Large intestine (tissue), 3 donors: ENCODE measurements around the gene CAMKK1. TPM values are rescaled to one million over a fixed set of nuclear protein-coding genes. Genes with fewer than 3 reads are reported as not detected.

Experiments used
- DNase-seq, 2 donors: peaks; one replicate each; pipeline versions ENCODE4 v3.0.0 to v3.0.0-alpha.2; 2013
- H3K27ac ChIP-seq: one replicate; pipeline ENCODE4 v1.5.1; 2013; ENCODE audit warnings: low read length
- H3K27me3 ChIP-seq: 2 replicates; pipeline ENCODE4 v1.6.1; 2013; ENCODE audit warnings: low read length; ENCODE audit not compliant: control insufficient read depth, insufficient read depth
- H3K36me3 ChIP-seq: 2 replicates; pipeline ENCODE4 v1.6.1; 2013; ENCODE audit warnings: low read length; ENCODE audit not compliant: control insufficient read depth, insufficient read depth
- H3K4me1 ChIP-seq: one replicate; pipeline ENCODE4 v1.6.1; 2013; ENCODE audit warnings: low read length; ENCODE audit not compliant: control insufficient read depth, insufficient read depth
- H3K4me3 ChIP-seq: one replicate; pipeline ENCODE4 v1.5.1; 2013; ENCODE audit warnings: low read length
- H3K9me3 ChIP-seq: one replicate; pipeline ENCODE4 v1.6.1; 2013; ENCODE audit warnings: mild to moderate bottlenecking, low read depth, low read length, moderate library complexity; ENCODE audit not compliant: control insufficient read depth
- WGBS: methylation state at CpG from one replicate; pipeline ENCODE4 v1.1.5; 2013; ENCODE audit warnings: low lambda C conversion rate; ENCODE audit not compliant: insufficient coverage; 5-methylcytosine and 5-hydroxymethylcytosine counted together
- polyA plus RNA-seq: library from polyadenylated mRNA; unstranded; fragments of 120-200 nt; gene quantifications from one replicate; pipeline ENCODE4 v1.2.1, GENCODE V29; 2013

CAMKK1 gene
- polyA plus RNA-seq, 1 donor: 15.4 TPM

GRCh38 chr17:3910420-3911270 is 17.8 kb upstream of the CAMKK1 start:
- Histone ChIP-seq H3K27me3 (no peaks in the 10 kb centered on the region), H3K4me1 (peaks cover 13% of the 10 kb centered on the region), H3K4me3 (no peak overlapping the region), H3K36me3 (peaks cover 3% of the 10 kb centered on the region), H3K27ac (no peak overlapping the region), H3K9me3 (no peaks in the 10 kb centered on the region)
- no peak for DNase-seq
- 93% methylated on average over 3 of the region's 11 CpGs for WGBS

GRCh38 chr17:3909257-3909656 is 16.4 kb upstream of the CAMKK1 start:
- Histone ChIP-seq H3K27me3 (no peaks in the 10 kb centered on the region), H3K4me3 (no peak overlapping the region), H3K36me3 (peaks cover 3% of the 10 kb centered on the region), H3K27ac (no peak overlapping the region), H3K4me1 (peaks cover 12% of the 10 kb centered on the region), H3K9me3 (no peaks in the 10 kb centered on the region)
- no peak for DNase-seq
- WGBS: no CpG with 5 or more reads among the region's 12 CpGs

- DNase-seq: no peak
- WGBS: no CpG with 5 or more reads among the region's 11 CpGs
- no peaks in the 10 kb centered on the region for H3K9me3 ChIP-seq
- peaks cover 4% of the 10 kb centered on the region for H3K4me1 ChIP-seq
- H3K4me3 ChIP-seq: no peak overlapping the region
- no peaks in the 10 kb centered on the region for H3K27me3 ChIP-seq
- no peak overlapping the region for H3K27ac ChIP-seq
- H3K36me3 ChIP-seq: peaks cover 7% of the 10 kb centered on the region
Measured at GRCh38 chr17:3907483-3908216, 14.8 kb upstream of the CAMKK1 start.

- Histone ChIP-seq H3K4me3 (no peak overlapping the region), H3K27ac (no peak overlapping the region), H3K4me1 (peaks cover 4% of the 10 kb centered on the region), H3K27me3 (no peaks in the 10 kb centered on the region), H3K9me3 (no peaks in the 10 kb centered on the region), H3K36me3 (peaks cover 7% of the 10 kb centered on the region)
- no peak for DNase-seq
- WGBS: no CpG with 5 or more reads among the region's 4 CpGs
Measured at GRCh38 chr17:3906881-3907280, 14.0 kb upstream of the CAMKK1 start.

- Histone ChIP-seq H3K9me3 (no peaks in the 10 kb centered on the region), H3K27ac (no peak overlapping the region), H3K4me3 (no peak overlapping the region), H3K27me3 (no peaks in the 10 kb centered on the region), H3K36me3 (peaks cover 4% of the 10 kb centered on the region), H3K4me1 (no peaks in the 10 kb centered on the region)
- WGBS: no CpG with 5 or more reads among the region's 11 CpGs
- DNase-seq: no peak
Measured at GRCh38 chr17:3905017-3905520, 12.2 kb upstream of the CAMKK1 start.

GRCh38 chr17:3904501-3904900 is 11.6 kb upstream of the CAMKK1 start:
- Histone ChIP-seq H3K27ac (no peak overlapping the region), H3K36me3 (peaks cover 4% of the 10 kb centered on the region), H3K4me3 (no peak overlapping the region), H3K27me3 (no peaks in the 10 kb centered on the region), H3K4me1 (no peaks in the 10 kb centered on the region), H3K9me3 (no peaks in the 10 kb centered on the region)
- no CpG with 5 or more reads among the region's 15 CpGs for WGBS
- DNase-seq: no peak

- Histone ChIP-seq H3K27ac (no peak overlapping the region), H3K4me1 (no peaks in the 10 kb centered on the region), H3K4me3 (no peak overlapping the region), H3K9me3 (no peaks in the 10 kb centered on the region), H3K36me3 (peaks cover 4% of the 10 kb centered on the region), H3K27me3 (no peaks in the 10 kb centered on the region)
- no peak for DNase-seq
- WGBS: 60% methylated on average over 1 of the region's 21 CpGs
Measured at GRCh38 chr17:3903881-3904290, 11.0 kb upstream of the CAMKK1 start.

GRCh38 chr17:3903051-3903825 is 10.4 kb upstream of the CAMKK1 start:
- no peak for DNase-seq
- no peak overlapping the region for H3K27ac ChIP-seq
- no peaks in the 10 kb centered on the region for H3K27me3 ChIP-seq
- H3K4me3 ChIP-seq: no peak overlapping the region
- H3K4me1 ChIP-seq: no peaks in the 10 kb centered on the region
- no peaks in the 10 kb centered on the region for H3K9me3 ChIP-seq
- WGBS: no CpG with 5 or more reads among the region's 25 CpGs
- H3K36me3 ChIP-seq: peaks cover 9% of the 10 kb centered on the region

- Histone ChIP-seq H3K4me3 (no peak overlapping the region), H3K27me3 (no peaks in the 10 kb centered on the region), H3K9me3 (no peaks in the 10 kb centered on the region), H3K4me1 (no peaks in the 10 kb centered on the region), H3K27ac (no peak overlapping the region), H3K36me3 (peaks cover 16% of the 10 kb centered on the region)
- WGBS: 100% methylated on average over 3 of the region's 6 CpGs
- DNase-seq: no peak
Measured at GRCh38 chr17:3900646-3901045, 7.8 kb upstream of the CAMKK1 start.

- no CpG with 5 or more reads among the region's 12 CpGs for WGBS
- no peak for DNase-seq
- Histone ChIP-seq H3K27me3 (no peaks in the 10 kb centered on the region), H3K36me3 (peaks cover 12% of the 10 kb centered on the region), H3K27ac (no peak overlapping the region), H3K9me3 (no peaks in the 10 kb centered on the region), H3K4me1 (peaks cover 20% of the 10 kb centered on the region), H3K4me3 (no peak overlapping the region)
Measured at GRCh38 chr17:3897731-3898130, 4.9 kb upstream of the CAMKK1 start.
